ENCODE measurements around the gene CD72.
"Not testable (repeated sequence)": the region's sequence is repeated elsewhere in the genome, so short reads cannot be mapped to it uniquely, and the experiment has no call there.

Gene CD72

GRCh38 chr9:35639631-35640030, 21.4 kb upstream of the CD72 start:
- Histone ChIP-seq H3K4me1 (ENCODE audit: insufficient read depth, insufficient read length) (no peaks in the 10 kb centered on the region), H3K27me3 (ENCODE audit: insufficient read depth, insufficient read length) (no peaks in the 10 kb centered on the region), H3K9me3 (ENCODE audit: insufficient read depth, low read length) (no peaks in the 10 kb centered on the region), H3K9ac (ENCODE audit: insufficient read length, low read depth) (no peak overlapping the region), H3K4me3 (ENCODE audit: insufficient read length, low read depth) (no peak overlapping the region), H3K36me3 (ENCODE audit: insufficient read depth, insufficient read length, low read length) (peaks cover 3% of the 10 kb centered on the region)
- no peak for DNase-seq (ENCODE audit: low read depth, low spot score)
- no peak for TF ChIP-seq ZNF274 (IDR thresholded peaks at IDR 0.05; ENCODE audit: low read depth, low read length)

DNA sequence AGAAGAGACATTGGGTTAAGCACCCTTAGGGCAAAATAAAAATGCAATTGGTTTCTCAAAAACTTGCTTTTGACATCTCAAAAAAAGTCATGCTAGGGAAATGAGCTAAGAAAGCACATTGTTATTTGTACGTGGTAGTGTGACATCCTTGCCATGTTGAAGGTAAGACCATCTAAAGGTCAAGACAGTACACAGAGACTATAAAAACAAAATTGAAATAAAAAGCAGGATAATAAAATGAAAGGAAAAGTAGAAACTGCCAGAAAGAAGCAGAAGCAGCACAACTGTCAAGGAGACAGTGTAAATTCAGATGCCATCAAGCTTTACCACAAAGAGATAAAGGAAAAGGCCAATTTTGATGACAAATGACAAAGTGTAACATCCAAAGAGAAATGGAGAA, 21.0 kb upstream of the CD72 start:
- not testable (repeated sequence) for H3K9ac ChIP-seq (ENCODE audit: insufficient read length, low read depth); H3K27me3 ChIP-seq (ENCODE audit: insufficient read depth, insufficient read length); H3K4me1 ChIP-seq (ENCODE audit: insufficient read depth, insufficient read length); H3K9me3 ChIP-seq (ENCODE audit: insufficient read depth, low read length); DNase-seq (ENCODE audit: low read depth, low spot score); H3K4me3 ChIP-seq (ENCODE audit: insufficient read length, low read depth); H3K36me3 ChIP-seq (ENCODE audit: insufficient read depth, insufficient read length, low read length)

DNA sequence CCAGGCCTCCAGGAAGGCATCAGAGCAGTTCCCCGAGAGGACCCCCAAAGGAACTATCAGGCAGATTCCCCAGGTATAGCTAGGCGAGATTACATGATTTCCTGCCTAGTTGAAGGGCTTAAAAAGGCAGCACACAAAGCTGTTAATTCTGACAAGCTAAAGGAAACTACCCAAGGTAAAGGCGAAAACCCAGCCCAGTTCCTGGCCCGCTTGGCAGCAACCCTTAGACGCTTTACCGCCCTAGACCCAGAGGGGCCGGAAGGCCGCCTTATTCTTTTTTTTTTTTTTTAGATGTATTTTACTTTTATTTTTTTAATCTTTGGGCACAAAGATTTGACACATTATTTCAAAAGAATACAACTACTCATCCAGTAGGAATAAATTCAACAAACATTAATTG, 20.5 kb upstream of the CD72 start:
- H3K4me3 ChIP-seq (ENCODE audit: insufficient read length, low read depth); H3K4me1 ChIP-seq (ENCODE audit: insufficient read depth, insufficient read length); H3K9ac ChIP-seq (ENCODE audit: insufficient read length, low read depth); H3K36me3 ChIP-seq (ENCODE audit: insufficient read depth, insufficient read length, low read length); DNase-seq (ENCODE audit: low read depth, low spot score); H3K9me3 ChIP-seq (ENCODE audit: insufficient read depth, low read length); H3K27me3 ChIP-seq (ENCODE audit: insufficient read depth, insufficient read length): not testable (repeated sequence)

DNA sequence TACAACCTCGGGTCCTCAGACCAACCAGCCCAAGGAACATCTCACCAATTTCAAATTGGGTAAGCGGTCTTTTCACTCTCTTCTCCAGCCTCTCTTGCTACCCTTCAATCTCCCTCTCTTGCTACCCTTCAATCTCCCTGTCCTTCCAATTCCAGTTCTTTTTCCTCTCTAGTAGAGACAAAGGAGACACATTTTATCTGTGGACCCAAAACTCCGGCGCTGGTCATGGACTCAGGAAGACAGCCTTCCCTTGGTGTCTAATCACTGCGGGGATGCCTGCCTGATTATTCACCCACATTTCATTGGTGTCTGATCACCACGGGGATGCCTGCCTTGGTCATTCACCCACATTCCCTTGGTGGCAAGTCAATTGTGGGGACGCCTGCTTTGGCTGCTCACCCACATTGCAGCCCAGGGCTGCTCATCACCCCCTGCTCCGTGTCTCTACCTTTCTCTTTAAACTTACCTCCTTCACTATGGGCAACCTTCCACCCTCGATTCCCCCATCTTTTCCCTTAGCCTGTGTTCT, 19.3 kb upstream of the CD72 start:
- H3K9me3 ChIP-seq (ENCODE audit: insufficient read depth, low read length); H3K27me3 ChIP-seq (ENCODE audit: insufficient read depth, insufficient read length); DNase-seq (ENCODE audit: low read depth, low spot score); H3K9ac ChIP-seq (ENCODE audit: insufficient read length, low read depth); H3K4me3 ChIP-seq (ENCODE audit: insufficient read length, low read depth); H3K36me3 ChIP-seq (ENCODE audit: insufficient read depth, insufficient read length, low read length); H3K4me1 ChIP-seq (ENCODE audit: insufficient read depth, insufficient read length): not testable (repeated sequence)

- not testable (repeated sequence) for H3K9ac ChIP-seq (ENCODE audit: insufficient read length, low read depth); H3K9me3 ChIP-seq (ENCODE audit: insufficient read depth, low read length); DNase-seq (ENCODE audit: low read depth, low spot score); H3K36me3 ChIP-seq (ENCODE audit: insufficient read depth, insufficient read length, low read length); H3K4me1 ChIP-seq (ENCODE audit: insufficient read depth, insufficient read length); H3K4me3 ChIP-seq (ENCODE audit: insufficient read length, low read depth); H3K27me3 ChIP-seq (ENCODE audit: insufficient read depth, insufficient read length)
These were observed 18.6 kb upstream of the CD72 start for GRCh38 chr9:35636877-35637246.

DNA sequence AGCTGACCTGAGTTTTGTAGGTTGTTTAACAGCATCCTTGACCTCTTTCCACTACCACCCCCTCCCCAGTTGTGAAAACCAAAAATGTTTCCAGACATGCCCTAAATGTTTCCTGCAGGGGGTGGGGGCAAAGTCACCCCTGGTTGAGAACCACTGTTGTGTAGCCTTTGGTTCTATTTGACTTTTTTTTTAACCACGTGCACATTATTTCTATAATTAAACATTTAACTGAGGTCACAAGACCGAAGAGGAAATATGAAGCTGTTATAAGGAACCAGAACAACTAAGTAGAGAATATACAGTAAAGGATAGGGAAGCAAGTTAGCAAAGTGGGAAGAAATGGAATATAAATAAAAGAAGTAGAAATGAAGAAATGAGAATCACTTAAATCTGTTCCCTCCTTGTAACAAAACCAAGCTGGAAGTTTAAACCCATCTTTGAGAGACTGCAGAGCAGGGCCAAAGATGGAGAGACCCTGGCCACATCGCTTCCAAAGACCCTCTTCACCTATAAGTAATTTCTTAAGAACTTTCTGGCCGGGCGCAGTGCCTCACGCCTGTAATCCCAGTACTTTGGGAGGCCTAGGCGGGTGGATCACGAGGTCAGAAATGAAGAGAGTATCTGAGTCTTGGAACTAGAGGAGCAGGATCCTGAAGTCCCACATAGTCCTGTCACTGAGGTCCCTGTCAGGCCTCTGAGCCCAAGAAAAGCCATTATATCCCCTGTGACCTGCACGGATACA, 18.1 kb upstream of the CD72 start:
- no peak for DNase-seq (ENCODE audit: low read depth, low spot score)

GRCh38 chr9:35635730-35636129, 17.5 kb upstream of the CD72 start:
- no peak overlapping the region for H3K9ac ChIP-seq (ENCODE audit: insufficient read length, low read depth)
- no peaks in the 10 kb centered on the region for H3K9me3 ChIP-seq (ENCODE audit: insufficient read depth, low read length)
- H3K36me3 ChIP-seq (ENCODE audit: insufficient read depth, insufficient read length, low read length) = no peaks in the 10 kb centered on the region
- no peak overlapping the region for H3K4me3 ChIP-seq (ENCODE audit: insufficient read length, low read depth)
- H3K4me1 ChIP-seq (ENCODE audit: insufficient read depth, insufficient read length) = no peaks in the 10 kb centered on the region
- DNase-seq (ENCODE audit: low read depth, low spot score) = no peak
- TF ChIP-seq SUZ12 (IDR thresholded peaks at IDR 0.05; ENCODE audit: extremely low read depth, insufficient read depth, insufficient read length) (no peak), YY1 (IDR thresholded peaks at IDR 0.05; ENCODE audit: insufficient read depth, insufficient read length) (no peak)
- no peaks in the 10 kb centered on the region for H3K27me3 ChIP-seq (ENCODE audit: insufficient read depth, insufficient read length)

More for the DNA sequence above, 18.1 kb upstream of the CD72 start:
- TF ChIP-seq YY1 (IDR thresholded peaks at IDR 0.05; ENCODE audit: insufficient read depth, insufficient read length) (no peak), SUZ12 (IDR thresholded peaks at IDR 0.05; ENCODE audit: extremely low read depth, insufficient read depth, insufficient read length) (no peak), ZNF274 (IDR thresholded peaks at IDR 0.05; ENCODE audit: low read depth, low read length) (no peak)
- H3K4me3 ChIP-seq (ENCODE audit: insufficient read length, low read depth) = no peak overlapping the region
- no peaks in the 10 kb centered on the region for H3K4me1 ChIP-seq (ENCODE audit: insufficient read depth, insufficient read length)
- no peaks in the 10 kb centered on the region for H3K9me3 ChIP-seq (ENCODE audit: insufficient read depth, low read length)
- H3K27me3 ChIP-seq (ENCODE audit: insufficient read depth, insufficient read length) = no peaks in the 10 kb centered on the region
- no peaks in the 10 kb centered on the region for H3K36me3 ChIP-seq (ENCODE audit: insufficient read depth, insufficient read length, low read length)
- no peak overlapping the region for H3K9ac ChIP-seq (ENCODE audit: insufficient read length, low read depth)

GRCh38 chr9:35629597-35629996, 11.4 kb upstream of the CD72 start:
- Histone ChIP-seq H3K4me1 (ENCODE audit: insufficient read depth, insufficient read length) (no peaks in the 10 kb centered on the region), H3K9ac (ENCODE audit: insufficient read length, low read depth) (no peak overlapping the region), H3K4me3 (ENCODE audit: insufficient read length, low read depth) (no peak overlapping the region), H3K9me3 (ENCODE audit: insufficient read depth, low read length) (no peaks in the 10 kb centered on the region), H3K27me3 (ENCODE audit: insufficient read depth, insufficient read length) (no peaks in the 10 kb centered on the region), H3K36me3 (ENCODE audit: insufficient read depth, insufficient read length, low read length) (no peaks in the 10 kb centered on the region)
- no peak for DNase-seq (ENCODE audit: low read depth, low spot score)
- TF ChIP-seq SUZ12 (IDR thresholded peaks at IDR 0.05; ENCODE audit: extremely low read depth, insufficient read depth, insufficient read length) = no peak
- no peak for TF ChIP-seq ZNF274 (IDR thresholded peaks at IDR 0.05; ENCODE audit: low read depth, low read length)
- no peak for TF ChIP-seq YY1 (IDR thresholded peaks at IDR 0.05; ENCODE audit: insufficient read depth, insufficient read length)
